NCI-H2227 treated with DMSO at 0.1 percent for 48 hours (cell line): ENCODE data around the gene ARHGEF10L.
A peak's percentile ranks its signal among the peaks of the same experiment; 100 is the strongest.

Source experiments
- DNase-seq: peaks from one replicate; lab custom pipeline; 2025; lab: John Stamatoyannopoulos, UW

ARHGEF10L gene

DNA sequence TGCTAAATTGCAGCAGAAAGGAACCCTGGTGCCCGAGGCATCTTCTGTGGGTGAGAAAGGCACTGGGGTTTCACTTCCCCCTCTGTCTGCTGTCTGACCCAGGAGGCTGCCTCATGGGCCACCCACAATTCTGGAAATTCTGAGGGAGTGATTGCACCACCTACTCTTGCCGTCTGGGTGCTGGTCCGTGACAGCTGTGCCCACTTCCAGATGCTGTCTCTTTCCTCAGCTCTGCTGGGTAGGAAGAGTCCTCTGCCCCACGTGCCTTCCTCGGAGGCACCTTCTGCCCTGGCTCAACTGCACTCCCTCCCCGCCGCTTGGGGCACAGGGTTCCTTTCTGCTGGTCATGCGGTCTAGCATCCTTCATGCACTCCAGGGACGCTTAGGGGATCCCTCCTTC, 96.3 kb downstream of the ARHGEF10L start:
- no peak for DNase-seq

DNA sequence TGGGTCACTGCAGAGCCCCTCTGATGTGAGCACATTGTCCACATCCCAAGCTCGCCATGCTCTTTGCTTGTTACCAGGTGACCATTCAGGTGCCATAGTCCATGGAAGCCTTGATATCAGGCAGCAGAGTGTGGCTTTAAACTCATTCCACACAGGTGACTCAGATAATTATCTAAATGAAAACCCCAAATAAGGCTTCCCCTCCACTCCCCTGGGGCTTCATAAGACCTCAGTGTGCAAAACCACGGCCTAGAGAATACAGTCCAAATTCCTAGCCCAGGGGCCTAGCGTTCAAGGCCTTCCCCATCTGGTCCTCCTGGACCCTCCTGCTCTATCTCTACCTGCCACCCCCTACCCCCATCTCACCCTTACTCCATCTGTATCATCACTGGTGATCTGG, 97.1 kb downstream of the ARHGEF10L start:
- no peak for DNase-seq

DNA sequence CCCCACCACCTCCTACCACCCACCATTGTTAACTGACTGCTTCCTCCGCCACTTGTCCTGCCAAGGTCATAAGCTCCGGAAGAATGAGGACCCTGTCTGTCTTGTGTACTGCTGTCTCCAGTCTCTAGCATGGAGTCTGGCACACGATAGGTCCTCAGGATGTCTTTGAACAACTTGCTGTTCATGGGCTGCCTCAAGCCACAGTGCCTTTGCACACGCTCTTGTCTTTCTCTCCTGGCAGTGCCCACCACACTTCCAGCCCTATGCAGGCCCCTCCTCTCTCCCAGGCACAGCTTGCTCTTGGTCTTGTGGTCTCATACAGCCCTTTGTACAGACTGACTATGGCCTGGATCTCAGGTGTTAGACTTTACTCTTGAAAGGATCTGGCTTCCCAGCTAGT, 97.6 kb downstream of the ARHGEF10L start:
- DNase-seq = no peak

GRCh38 chr1:17639703-17640340, 100.3 kb downstream of the ARHGEF10L start:
- no peak for DNase-seq

- DNase-seq = no peak
Measured at GRCh38 chr1:17640393-17640792, 100.9 kb downstream of the ARHGEF10L start.

- no peak for DNase-seq
Measured at GRCh38 chr1:17640975-17641374, 101.5 kb downstream of the ARHGEF10L start.

GRCh38 chr1:17642169-17642568, 102.7 kb downstream of the ARHGEF10L start:
- DNase-seq = no peak

GRCh38 chr1:17642943-17643342, 103.4 kb downstream of the ARHGEF10L start:
- DNase-seq = no peak

GRCh38 chr1:17643861-17644703, 104.6 kb downstream of the ARHGEF10L start:
- no peak for DNase-seq

- DNase-seq = no peak
Measured at GRCh38 chr1:17645068-17645911, 105.8 kb downstream of the ARHGEF10L start.

- DNase-seq = no peak
Measured at GRCh38 chr1:17646444-17647280, 107.2 kb downstream of the ARHGEF10L start.

GRCh38 chr1:17648457-17649145, 109.1 kb downstream of the ARHGEF10L start:
- DNase-seq = no peak

DNA sequence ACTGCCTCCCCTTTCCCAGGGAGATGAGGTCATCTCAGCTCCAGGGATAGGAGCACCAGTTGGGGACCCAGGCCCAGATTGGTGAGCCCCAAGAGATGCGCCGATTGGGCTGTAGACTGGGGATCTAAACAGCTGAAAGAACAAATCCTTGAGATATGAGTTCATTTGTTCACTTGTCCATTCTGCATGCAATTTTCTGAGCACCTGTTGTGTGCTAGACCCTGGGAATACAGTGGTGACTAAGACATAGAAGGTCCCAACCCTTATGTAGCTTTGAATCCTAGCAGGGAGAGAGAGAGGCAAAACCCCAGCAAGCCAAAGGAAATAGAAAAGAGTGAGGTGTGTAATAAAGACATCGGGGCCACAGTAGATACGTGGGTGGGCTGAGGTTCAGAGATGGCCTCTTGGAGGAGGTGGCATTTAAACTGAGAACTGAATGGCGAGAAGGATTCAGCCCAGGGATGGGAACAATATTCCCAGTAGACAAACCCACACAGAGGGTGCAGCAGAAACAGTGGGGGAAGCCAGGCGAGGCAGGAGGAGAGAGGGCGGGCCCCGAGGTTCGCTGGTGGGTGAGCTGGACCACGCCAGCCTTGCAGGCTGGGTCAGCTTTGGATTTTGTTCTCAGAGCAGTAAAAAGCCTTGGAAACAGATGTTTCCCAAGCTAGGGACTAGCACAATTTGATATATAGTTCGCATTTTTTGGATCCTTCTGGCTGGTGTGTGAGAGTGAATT, 110.0 kb downstream of the ARHGEF10L start:
- DNase-seq = no peak

- no peak for DNase-seq
Measured at GRCh38 chr1:17653276-17653675, 113.8 kb downstream of the ARHGEF10L start.

DNA sequence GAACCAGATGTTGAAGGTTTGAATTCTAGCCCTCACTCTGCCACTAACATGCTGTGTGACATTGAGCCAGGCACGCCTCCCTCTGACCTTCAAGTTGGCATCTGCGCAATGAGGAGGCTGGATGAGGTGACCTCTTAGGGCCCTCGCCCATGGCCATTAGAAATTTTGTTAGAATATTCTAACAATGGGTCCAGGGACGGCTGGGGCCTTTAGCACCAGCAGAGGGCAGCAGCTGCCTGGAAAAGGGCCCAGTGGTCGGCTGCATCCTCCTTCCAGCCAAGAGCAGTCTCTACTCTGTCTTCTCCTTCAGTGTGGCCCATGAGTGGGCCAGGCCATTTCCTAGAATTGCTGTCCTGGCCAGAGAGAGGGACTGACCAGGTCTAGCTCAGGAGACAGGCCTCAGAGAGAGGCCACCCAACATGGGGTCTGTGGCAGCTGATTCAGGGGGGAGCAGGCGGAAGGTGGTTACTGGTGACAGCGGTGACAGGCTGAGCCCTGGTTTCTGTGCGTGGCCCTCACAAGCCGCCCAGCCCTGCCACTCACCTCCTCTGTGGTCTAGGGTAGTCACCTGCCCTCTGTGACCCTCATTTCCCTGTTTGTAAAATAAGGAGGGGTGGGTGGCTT, 114.3 kb downstream of the ARHGEF10L start:
- DNase-seq = peak; percentile 60

DNA sequence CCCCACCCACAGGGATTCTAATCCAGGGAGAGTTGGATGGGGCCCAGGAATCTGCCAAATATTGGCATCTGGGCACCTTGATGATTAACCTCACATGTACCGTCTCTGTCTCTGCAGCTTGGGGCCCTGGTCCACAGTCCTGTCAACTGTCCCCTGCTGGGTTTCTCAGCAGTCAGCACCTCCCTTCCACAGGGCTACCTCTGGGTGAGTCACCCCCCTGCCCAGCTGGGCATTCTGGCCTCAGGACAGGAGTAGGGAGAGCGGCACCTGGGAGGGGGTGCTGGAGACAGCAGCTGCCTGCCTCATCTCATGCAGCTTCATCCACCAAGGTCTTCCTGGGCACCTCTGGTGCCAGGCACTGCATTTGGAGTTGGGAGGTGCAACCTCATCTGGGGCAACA, 115.0 kb downstream of the ARHGEF10L start:
- no peak for DNase-seq

GRCh38 chr1:17655169-17655568, 115.7 kb downstream of the ARHGEF10L start:
- DNase-seq = no peak

DNA sequence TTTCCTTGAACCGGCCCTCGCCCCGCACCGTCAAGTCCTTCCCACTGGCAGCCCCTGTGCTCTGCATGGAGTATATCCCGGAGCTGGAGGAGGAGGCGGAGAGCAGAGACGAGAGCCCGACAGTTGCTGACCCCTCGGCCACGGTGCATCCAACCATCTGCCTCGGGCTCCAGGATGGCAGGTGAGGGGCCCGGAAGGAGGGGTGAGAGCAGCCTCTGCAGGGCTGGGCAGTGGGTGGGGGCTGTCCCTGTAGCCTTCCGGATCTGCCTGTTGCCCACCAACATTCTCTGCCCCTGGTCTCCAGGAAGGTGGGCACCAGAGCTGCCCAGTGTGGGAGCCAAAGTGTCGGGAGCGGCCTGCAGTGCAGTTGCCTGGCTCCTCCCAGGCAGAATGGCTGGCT, 116.4 kb downstream of the ARHGEF10L start:
- no peak for DNase-seq

DNA sequence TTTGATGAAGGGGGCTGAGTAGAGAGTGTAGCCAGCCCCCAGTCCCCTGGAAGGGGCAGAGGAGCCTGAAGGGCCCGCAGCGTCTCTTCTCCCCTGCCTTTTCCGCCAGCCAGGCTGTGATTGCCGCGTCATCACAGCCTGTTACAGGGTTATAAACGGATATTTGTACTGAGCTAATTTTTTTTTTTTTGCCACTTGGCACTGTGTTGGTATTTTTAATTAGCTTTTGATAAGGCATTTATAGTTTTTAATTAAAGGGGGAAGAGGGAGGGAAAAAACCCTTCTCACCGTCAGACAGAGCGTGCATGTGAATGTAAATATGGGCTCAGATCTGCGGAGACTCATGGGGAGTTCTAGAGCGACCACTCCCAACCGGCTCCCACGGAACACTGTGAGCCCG, 117.9 kb downstream of the ARHGEF10L start:
- no peak for DNase-seq

- DNase-seq = no peak
Measured at GRCh38 chr1:17658837-17659236, 119.3 kb downstream of the ARHGEF10L start.
